Left renal cortex interstitium (tissue), 4 donors: ENCODE data around the gene PTPN22. TPM values are rescaled to one million over a fixed set of nuclear protein-coding genes. Genes with fewer than 3 reads are reported as not detected.
"Not testable (repeated sequence)": the region's sequence is repeated elsewhere in the genome, so short reads cannot be mapped to it uniquely, and the experiment has no call there.

Experiments used
- DNase-seq, 4 donors: peaks; one replicate each; pipeline ENCODE4 v3.0.0-alpha.2; 2013; ENCODE audit warnings: low read depth in 4 of 4, low spot score in 2 of 4, missing footprints in 1 of 4
- polyA plus RNA-seq, 4 donors: library from polyadenylated mRNA; unstranded; fragments of 120-200 nt; gene quantifications; one replicate each; pipeline ENCODE4 v1.2.1, GENCODE V29; 2013; ENCODE audit not compliant: insufficient read length in 4 of 4

PTPN22 gene
- polyA plus RNA-seq, 4 donors: 0.25 to 0.65 (median 0.45) TPM

DNA sequence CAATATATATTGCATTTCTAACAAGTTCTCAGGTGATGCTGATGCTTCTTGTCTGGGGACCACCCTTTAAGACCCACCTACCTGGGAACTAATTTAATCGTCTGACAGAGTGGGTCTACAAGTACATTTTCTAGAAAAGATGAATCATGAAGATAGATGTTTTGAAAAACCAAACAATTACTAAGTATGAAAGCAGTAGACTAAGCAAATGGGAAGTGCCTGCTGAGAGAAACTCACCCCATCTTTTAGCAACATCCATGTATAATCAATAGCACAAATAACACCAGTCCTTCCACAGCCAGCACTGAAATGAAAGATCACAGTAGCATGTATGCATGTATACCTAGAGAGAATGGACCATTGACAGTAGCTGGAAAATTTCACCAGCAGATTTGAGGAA is 17.3 kb downstream of the PTPN22 start:
- DNase-seq: no peak

DNA sequence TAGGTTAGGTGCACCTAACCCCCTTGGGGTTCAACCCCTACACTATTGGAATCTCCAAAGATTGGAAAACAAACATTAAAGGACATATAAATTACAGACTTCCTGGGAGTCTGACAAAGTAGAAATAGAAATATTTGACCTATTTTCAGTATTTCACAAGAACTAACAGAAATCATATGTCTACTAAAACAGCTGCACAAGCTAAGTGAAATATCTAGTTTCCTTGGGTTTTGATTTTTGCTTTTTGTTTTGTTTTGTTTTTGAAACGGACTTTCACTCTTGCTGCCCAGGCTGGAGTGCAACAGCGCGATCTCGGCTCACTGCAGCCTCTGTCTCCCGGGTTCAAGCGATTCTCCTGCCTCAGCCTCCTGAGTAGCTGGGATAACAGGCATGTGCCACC is 18.8 kb downstream of the PTPN22 start:
- not testable (repeated sequence) for DNase-seq

DNA sequence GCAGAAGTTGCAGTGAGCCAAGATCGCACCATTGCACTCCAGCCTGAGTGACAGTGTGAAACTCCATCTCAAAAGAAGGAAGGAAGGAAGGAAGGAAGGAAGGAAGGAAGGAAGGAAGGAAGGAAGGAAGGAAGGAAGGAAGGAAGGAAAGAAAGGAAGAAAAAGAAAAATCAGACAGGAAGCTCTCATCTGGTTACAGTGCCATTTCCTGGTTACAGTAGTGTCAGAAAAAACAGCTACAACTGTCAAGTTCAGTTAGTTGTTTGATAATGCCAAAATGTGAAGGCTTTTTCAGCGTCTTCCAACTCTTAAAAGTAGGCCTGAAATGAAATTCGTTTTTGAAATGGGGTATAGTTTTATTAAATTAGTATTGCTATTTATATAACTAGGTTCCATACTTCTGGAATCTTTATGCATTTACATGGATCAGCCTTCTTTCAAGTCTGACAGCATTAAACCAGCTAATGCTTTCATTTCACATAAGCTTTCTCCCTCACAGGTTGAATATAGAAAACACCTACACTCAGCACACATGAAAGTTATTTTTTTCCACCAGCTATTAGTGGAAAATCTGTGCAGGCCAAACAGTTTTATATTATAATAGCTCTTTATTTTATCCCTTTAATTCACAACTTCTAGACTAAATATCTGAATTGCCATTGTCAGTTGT is 21.2 kb downstream of the PTPN22 start:
- DNase-seq: no peak

DNA sequence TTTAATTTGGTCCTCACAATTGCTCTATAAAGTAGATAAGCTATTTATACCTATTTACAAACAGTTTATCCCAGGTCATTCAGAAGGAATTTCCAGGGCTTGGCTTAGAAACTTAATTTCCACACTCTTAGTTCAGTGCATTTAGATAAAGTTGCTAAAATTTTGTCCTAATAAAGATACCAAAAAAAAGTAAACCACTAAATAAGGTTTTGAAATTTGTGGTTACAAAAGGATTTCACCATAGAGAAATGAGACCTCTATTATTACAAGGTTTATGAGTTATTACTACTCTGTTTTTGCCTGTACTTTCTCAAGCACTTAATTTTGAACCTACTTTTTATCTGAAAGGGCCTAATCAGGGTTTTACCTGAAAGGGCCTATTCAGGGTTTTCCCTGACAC is 22.4 kb downstream of the PTPN22 start:
- DNase-seq: no peak

DNA sequence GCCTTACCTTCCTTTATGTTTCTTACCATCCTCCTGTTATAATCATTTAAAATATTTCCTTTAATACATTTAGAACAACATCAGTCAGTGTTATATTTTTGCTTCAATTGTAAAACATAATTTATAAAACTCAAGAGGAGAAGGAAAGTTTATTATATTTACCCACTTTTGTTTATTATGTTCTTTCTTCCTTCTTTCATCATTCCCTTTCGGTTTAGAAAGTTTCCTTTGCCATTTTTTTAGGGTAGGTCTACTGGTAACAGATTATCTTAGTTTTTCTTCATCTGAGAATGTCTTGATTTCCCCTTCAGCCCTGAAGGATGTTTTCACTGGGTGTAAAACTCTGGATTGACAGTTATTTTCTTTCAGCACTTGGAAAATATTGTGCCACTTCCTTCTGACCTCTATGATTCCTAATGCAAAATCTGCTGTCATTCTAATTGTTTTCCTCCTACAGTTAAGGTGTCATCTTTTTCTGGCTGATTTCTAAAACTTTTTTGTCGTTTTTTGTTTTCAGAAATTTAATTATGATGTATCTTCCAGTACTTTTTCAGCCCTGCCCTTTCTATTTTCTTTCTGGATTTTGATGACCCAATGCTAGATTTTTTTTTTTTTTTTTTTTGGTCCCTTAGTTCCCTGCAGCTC is 25.0 kb downstream of the PTPN22 start:
- no peak for DNase-seq

DNA sequence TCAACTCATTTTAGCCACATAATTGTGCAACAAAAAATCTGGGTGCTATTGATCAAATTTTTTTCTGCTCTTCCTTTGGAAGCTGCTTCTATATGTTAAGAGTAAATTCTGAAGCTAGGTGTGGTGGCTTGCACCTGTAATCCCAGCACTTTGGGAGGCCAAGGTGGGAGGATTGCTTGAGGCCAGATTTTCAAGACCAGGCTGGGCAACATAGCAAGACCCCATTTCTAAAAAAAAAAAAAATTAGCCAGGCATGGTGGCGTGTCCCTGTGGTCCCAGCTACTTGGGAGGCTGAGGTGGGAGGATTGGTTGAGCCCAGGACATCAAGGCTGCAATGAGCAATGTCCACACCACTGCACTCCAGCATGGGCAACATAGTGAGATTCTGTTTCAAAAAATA is 35.0 kb downstream of the PTPN22 start:
- no peak for DNase-seq

DNA sequence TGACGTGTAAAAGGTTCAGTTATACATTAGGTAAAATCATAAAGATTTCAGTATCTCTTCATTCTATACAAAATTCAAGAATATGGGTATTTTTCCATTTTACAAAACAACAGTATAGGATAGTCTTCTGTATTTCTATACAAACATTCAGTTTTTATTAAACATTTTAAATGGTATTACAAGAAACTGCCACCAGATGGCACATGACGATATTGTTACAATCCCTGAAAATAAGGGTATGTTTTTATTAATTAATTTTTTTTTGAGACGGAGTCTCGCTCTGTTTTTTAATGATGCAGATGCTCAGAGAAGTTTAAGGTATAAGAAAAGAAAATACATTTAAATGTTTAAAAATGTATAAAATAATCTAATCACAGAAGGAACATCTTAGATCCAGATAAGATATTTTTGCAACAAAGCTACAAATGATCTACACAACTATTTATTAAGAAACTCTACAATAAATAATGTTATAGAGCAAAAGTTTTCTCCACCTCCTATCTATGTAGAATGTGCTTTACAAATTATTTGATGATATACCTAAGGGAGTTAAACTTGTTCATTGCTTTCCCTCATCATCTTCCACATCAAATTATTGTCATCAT is 35.7 kb downstream of the PTPN22 start:
- peak in 2 of 4 donors; percentile 21 to 52 for DNase-seq

DNA sequence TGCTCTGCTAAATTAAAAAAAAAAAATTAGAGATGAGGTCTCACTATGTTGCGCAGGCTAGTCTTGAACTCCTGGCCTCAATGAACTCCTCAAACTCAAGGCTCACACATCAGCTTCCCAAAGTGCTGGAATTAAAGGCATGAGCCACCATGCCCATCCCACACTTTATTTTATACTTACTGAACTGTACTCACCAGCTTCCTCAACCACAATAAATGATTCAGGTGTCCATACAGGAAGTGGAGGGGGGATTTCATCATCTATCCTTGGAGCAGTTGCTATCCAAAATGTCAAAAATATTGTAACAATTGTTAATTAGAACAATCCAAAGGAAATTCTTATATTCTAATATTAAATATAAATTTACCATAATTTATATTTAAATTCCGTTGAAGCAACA is 36.8 kb downstream of the PTPN22 start:
- no peak for DNase-seq

DNA sequence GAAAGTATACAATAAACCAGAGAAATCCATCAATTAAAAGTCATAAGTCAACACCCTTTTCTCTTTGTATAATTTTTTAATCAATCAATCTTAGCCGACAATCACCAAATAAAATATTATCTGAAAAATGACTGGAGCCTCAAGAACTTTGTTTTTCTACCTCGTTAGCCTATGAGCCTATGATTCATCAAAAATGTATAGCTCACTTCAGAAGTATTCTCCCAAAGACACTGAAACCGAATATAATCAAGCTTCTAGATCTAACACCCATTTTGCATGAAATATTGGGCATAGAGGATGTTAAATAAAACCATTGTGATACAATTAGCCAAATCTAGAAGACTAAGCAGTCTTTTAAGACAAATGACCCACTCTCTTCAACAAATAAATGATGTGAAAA is 41.5 kb downstream of the PTPN22 start:
- DNase-seq: no peak

DNA sequence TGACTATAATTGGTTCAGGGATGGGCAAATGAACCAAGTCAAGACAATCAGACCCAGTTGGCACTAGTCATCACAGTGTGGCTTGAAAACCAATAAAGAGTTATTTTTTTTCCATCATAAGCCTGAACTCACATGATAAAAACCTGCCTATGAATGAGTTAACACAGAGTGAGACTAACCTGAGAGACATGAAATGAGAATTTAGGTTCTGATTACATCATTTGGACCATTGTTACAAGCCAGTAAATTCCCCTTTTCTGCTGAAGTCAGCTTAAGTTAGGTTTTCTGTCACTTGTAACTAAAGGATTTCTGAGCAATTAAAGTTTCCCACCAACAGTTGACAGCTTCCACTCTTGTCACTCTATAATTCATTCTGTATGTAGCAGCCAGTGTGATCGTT is 49.6 kb downstream of the PTPN22 start:
- DNase-seq: no peak

DNA sequence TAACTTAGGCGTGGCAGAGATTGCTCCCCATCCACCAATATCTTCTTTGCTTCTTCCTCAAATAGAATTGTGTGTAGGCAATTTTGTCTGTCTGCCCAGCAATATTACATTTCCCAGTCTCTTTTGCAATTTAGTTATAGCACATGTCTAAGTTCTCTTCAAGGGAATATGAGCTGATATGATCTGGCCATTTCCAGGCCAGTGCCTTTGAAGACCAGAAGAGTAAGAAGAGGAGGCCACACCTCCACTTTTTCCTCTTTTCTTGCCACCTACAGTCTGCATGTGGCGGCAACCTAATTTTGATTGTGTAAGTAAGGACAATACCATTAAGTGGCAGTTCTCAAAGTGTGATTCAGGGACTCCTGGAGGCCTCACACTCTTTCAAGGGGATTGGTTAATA is 52.9 kb downstream of the PTPN22 start:
- DNase-seq: no peak

DNA sequence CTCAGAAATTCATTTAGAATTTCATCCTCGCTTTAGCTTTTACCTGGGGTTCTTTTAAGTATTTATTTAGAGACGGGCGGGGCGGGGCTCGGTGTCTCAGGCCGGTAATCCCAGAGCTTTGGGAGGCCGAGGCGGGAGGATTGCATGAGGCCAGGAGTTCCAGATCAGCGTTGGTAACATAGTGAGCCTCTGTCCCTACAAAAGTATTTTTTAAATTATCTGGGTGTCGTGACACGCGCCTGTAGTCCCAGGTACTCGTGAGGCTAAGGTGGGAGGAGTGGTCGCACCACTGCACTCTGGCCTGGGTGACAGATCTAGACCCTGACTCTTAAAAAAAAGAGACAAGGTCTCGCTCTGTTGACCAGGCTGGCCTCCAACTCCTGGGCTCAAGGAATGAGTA is 58.3 kb downstream of the PTPN22 start:
- no peak for DNase-seq

DNA sequence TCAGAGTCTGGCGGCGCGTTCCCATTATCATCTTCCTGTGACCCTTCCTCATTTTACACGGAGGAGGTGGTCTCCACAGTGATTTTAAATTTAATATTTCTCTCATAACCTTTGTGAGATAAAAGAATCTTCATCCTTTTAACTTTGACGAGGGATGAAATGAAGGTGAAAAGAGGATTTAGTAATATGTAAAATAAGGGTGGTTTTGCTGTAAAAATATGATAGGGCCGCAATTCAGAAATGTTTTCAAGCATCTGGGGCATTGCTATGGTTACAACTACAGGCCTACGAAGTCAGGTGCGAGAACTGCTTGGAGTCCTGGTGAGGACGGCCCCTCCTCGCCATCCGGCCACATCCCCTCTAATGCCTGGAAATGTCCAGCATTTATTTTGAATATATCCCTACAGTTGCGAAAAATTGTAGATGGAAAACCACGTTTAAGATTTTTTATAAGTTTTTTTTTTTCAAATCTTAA is 58.8 kb downstream of the PTPN22 start:
- no peak for DNase-seq

DNA sequence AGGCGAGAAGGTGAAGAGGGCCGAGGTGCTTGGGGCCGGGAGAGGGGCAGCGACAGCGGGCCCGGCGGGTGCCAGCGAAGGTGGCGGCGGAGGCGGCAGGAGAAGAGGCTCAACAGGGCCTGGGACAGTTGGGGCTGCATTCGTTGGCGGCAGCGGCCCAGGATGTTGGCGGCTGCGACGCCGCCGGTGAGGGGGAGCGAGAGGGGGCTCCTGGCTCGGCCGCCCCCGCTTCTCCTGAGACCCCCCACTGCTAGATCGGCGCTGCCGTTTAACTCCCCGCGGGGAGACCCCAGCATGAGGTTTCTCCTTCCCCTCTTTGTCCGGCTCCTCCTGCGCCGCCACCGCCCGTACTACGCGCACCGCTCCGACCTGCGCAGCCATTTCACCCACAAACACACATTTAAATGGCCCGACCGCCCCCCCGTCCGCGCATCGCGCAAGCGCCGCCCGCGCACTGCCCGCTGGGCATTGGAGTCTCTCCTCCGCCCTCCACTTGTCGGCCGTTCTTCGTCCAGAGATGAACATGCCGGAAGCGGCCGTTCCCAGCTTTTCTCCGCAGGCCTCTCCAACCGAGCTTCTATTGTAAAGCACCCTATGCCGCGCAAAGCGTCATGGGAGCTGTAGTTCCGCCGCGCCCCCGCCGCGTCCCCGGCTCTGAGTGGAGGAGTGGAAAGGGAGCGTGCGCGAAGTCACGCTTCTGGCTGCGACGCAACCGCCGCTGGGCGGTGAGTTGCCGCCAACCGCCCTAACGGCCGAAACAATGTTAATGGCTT is 59.4 kb downstream of the PTPN22 start, which contains the start of gene RSBN1:
TSS of gene RSBN1 (minus strand) at position 589 of the 773 bp plus-strand sequence. CDS start at position 525, 64 bp downstream.
- peak; percentile 90 to 98 (median 95) for DNase-seq

DNA sequence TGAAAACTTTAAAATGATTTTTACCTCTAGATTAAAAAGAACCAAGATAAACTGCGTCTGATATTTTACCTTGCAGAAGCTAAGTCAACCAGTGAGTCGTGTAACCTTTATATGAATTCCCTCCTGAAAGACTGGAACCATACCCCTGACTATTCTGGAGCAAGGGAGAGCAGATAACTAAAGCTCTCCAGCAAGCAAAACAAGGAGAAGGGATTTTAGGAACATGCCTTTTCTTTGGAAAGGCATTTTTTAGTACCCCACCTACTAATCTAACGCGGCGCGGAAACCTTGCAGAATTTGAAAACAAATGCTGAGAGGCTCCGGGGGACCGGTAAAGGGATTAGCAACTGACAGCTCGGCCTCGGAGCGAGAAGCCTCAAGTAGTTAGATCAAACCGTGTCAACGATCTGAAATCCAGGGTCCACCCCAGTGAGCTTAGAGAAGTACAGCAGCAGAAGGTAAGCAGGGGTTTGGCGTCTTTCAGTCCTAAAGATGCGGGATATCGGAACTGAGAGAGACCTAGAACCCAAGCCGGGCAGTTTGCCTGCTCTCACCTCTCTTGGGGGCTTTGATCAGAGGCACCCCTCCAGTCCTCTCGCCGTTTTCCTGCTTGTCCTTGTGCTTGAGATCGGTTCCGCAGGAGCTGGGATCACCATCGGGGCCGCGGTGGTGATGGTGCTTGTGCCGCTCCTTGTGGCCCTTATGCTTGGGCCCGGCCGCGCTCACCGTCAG is 60.2 kb downstream of the PTPN22 start:
- peak; percentile 18 to 61 (median 42) for DNase-seq

DNA sequence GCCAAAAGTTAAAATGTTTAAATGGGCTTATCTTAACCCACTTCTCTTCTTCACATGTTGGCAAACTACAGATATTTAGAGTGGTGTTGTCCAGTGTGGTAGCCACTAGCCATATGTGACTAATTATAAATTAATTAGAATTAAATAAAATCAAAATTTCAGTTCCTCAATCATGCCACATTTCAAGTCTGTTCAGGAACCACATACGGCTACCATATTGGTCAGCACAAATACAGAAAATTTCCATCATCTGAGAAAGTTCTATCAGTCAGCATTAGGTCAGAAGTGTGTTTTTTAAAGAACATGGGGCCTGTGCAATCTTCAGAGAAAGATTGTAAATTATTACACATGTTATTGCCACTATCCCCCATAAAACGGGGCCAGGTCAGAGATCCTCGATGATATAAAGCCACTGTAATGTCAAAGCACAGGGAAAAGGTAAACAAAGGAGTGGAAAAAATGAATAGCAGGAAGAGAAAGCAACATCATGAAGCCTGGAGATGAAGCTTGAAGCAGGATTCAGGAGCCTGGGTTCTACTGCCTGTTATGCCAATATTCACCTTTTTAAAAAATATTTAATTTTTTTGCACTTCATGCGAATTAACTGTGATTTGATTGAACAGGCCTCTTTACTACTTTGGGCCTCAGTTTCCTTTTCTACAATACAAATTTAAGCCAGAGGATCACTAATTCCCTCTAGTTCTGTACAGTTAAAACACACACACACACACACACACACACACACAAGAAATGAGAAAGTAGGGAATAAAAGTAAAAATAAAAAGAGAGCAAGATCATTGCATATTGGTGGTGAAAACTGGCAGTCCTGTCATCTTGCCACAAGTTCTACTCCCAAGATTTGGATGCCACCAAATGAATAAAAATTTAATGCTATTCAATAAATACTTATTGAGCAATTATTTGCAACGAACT is 61.6 kb downstream of the PTPN22 start:
- DNase-seq: no peak

DNA sequence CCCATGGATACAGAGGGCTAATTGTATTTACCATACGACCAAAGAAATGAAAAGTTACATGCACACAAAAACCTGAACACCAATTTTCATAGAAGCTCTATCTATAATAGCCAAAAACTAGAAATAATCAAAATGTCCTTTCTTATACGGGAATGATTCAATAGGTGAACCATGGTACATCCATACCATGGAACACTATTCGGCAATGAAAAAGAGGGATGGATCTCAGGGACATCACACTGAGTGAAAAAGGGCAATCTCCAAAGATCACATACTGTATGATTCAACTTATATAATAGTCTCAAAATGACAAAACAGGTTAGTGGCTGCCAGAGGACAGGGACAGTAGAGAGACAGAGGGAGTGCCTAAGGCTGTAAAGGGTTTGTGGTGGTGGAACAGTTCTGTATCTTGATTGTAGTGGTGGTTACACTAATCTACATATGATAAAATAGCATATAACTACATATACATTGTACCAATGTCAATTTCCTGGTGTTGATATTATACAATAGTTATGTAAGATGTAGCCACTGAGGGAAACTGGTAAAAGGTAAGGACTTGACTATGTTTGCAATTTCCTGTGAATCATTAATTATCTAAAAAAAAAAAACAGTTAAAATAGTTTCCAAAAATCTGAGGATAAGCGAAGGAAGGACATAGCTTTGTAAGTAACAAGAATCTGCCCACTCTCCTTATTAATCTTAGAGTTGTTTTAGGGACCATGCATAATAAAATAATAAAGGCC is 62.9 kb downstream of the PTPN22 start:
- DNase-seq: no peak

DNA sequence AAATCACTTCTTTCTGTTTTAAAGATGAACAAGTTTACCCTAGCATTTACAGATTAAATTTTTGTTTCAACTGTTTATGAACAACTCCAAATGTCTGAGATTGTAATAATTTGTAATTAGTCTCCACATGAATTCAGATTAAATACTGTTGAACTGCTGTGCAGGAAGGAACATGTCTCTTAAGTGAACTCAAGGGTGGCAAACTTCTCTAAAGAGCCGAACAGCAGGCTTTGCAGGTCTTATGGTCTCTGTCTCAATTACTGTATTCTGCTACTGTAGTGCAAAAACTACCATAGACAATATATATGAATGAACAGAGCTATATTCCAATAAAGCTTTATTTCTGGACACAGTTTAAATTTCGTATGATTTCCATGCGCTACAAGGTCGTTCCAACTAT is 65.9 kb downstream of the PTPN22 start:
- DNase-seq: no peak

DNA sequence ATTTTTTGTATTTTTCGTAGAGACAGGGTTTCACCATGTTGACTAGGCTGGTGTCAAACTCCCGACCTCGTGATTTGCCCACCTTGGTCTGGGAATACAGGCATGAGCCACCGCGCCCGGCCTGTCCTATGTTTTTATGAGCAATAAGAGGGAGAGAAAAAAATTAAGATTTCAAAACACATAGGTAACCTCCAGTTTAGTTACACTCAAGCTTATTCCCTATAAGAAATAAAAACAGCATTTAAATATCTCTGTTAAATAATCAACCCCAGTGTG is 66.3 kb downstream of the PTPN22 start:
- no peak for DNase-seq
